Suprapubic skin (tissue), 4 donors: ENCODE data around the gene TPCN2. TPM values are rescaled to one million over a fixed set of nuclear protein-coding genes. Genes with fewer than 3 reads are reported as not detected.
"Not testable (repeated sequence)": the region's sequence is repeated elsewhere in the genome, so short reads cannot be mapped to it uniquely, and the experiment has no call there.

Experiments
- DNase-seq, 2 donors: peaks; one replicate each; pipeline ENCODE4 v3.0.0-alpha.2; 2019; ENCODE audit warnings: low spot score in 2 of 2
- H3K27ac ChIP-seq: fragments of 200-600 bp; sonication (generic); one replicate; pipeline ENCODE4 v1.5.1; 2019
- H3K27me3 ChIP-seq: fragments of 200-600 bp; sonication (generic); one replicate; pipeline ENCODE4 v1.5.1; 2019
- H3K36me3 ChIP-seq: fragments of 200-600 bp; sonication (generic); one replicate; pipeline ENCODE4 v1.5.1; 2019
- H3K4me1 ChIP-seq: fragments of 200-600 bp; sonication (generic); one replicate; pipeline ENCODE4 v1.5.1; 2019
- H3K4me3 ChIP-seq: fragments of 200-600 bp; sonication (generic); one replicate; pipeline ENCODE4 v1.5.1; 2019; ENCODE audit warnings: mild to moderate bottlenecking
- H3K9me3 ChIP-seq: fragments of 200-600 bp; sonication (generic); one replicate; pipeline ENCODE4 v1.5.1; 2019
- CTCF ChIP-seq, 2 donors: fragments of 200-600 bp in 1 of 2; fragments of 450-650 bp in 1 of 2; sonication (generic) in 1 of 2; IDR thresholded peaks; one replicate each; pipeline ENCODE4 v1.5.1; 2016 to 2019; ENCODE audit warnings: antibody characterized with exemption in 2 of 2, mild to moderate bottlenecking in 1 of 2, moderate library complexity in 1 of 2
- EP300 ChIP-seq: sonication (generic); formaldehyde crosslinking; IDR thresholded peaks from one replicate; pipeline ENCODE4 v1.6.1; 2017; ENCODE audit warnings: antibody characterized with exemption
- POLR2A ChIP-seq, 2 donors: fragments of 450-650 bp; IDR thresholded peaks; one replicate each; pipeline ENCODE4 v1.6.1; 2017; ENCODE audit warnings: antibody characterized with exemption in 2 of 2, mild to moderate bottlenecking in 2 of 2, moderate library complexity in 2 of 2
- POLR2AphosphoS5 ChIP-seq, 3 donors: sonication (generic); formaldehyde crosslinking; IDR thresholded peaks; one replicate each; pipeline ENCODE4 v1.6.1; 2017; ENCODE audit warnings: antibody characterized with exemption in 3 of 3
- WGBS: methylation state at CpG from one replicate; pipeline ENCODE4 v1.1.5; 2018; 5-methylcytosine and 5-hydroxymethylcytosine counted together
- total RNA-seq, 4 donors: library from RNA; depleted of rRNA; stranded (reverse); fragments of >200 nt; gene quantifications; one replicate each; pipeline ENCODE4 v1.1.0, GENCODE V29; 2016

Gene TPCN2
- total RNA-seq, 4 donors from 2014 or later: 8.4 to 30.3 (median 24.4) TPM

GRCh38 chr11:69148377-69148762 is 99.6 kb downstream of the TPCN2 start:
- 95% methylated on average over 13 of the region's 13 CpGs for WGBS

GRCh38 chr11:69148806-69149205 is 100.1 kb downstream of the TPCN2 start:
- Histone ChIP-seq H3K27me3 (no peaks in the 10 kb centered on the region), H3K36me3 (no peaks in the 10 kb centered on the region), H3K27ac (no peak overlapping the region), H3K4me1 (no peaks in the 10 kb centered on the region), H3K9me3 (peaks cover 12% of the 10 kb centered on the region), H3K4me3 (no peak overlapping the region)
- TF ChIP-seq POLR2AphosphoS5 (IDR thresholded peaks at IDR 0.05) (no peak), EP300 (no peak), CTCF (IDR thresholded peaks at IDR 0.05) (no peak), POLR2A (IDR thresholded peaks at IDR 0.05) (no peak)
- WGBS: 90% methylated on average over 9 of the region's 9 CpGs
- DNase-seq: no peak

More at GRCh38 chr11:69148377-69148762, 99.6 kb downstream of the TPCN2 start:
- no peak for DNase-seq
- H3K27me3 ChIP-seq: no peaks in the 10 kb centered on the region
- no peaks in the 10 kb centered on the region for H3K36me3 ChIP-seq
- no peak overlapping the region for H3K4me3 ChIP-seq
- no peak for TF ChIP-seq EP300
- no peak for TF ChIP-seq POLR2A (IDR thresholded peaks at IDR 0.05)
- no peak for TF ChIP-seq POLR2AphosphoS5 (IDR thresholded peaks at IDR 0.05)
- TF ChIP-seq CTCF (IDR thresholded peaks at IDR 0.05): no peak
- H3K9me3 ChIP-seq: peaks cover 12% of the 10 kb centered on the region
- no peak overlapping the region for H3K27ac ChIP-seq
- H3K4me1 ChIP-seq: no peaks in the 10 kb centered on the region

- peaks cover 12% of the 10 kb centered on the region for H3K9me3 ChIP-seq
- not testable (repeated sequence) for H3K27ac ChIP-seq, H3K4me1 ChIP-seq, H3K36me3 ChIP-seq, DNase-seq, H3K4me3 ChIP-seq, H3K27me3 ChIP-seq
- 90% methylated on average over 10 of the region's 11 CpGs for WGBS
Observed at GRCh38 chr11:69149338-69150045, 100.8 kb downstream of the TPCN2 start.

- Histone ChIP-seq H3K27me3 (no peaks in the 10 kb centered on the region), H3K36me3 (no peaks in the 10 kb centered on the region), H3K27ac (no peak overlapping the region), H3K4me1 (no peaks in the 10 kb centered on the region), H3K4me3 (no peak overlapping the region), H3K9me3 (peaks cover 12% of the 10 kb centered on the region)
- 88% methylated on average over 3 of the region's 3 CpGs for WGBS
- TF ChIP-seq POLR2AphosphoS5 (IDR thresholded peaks at IDR 0.05) (no peak), CTCF (IDR thresholded peaks at IDR 0.05) (no peak), POLR2A (IDR thresholded peaks at IDR 0.05) (no peak), EP300 (no peak)
- DNase-seq: no peak
Observed at GRCh38 chr11:69150175-69150574, 101.4 kb downstream of the TPCN2 start.

- H3K36me3 ChIP-seq: no peaks in the 10 kb centered on the region
- TF ChIP-seq EP300 (no peak), POLR2AphosphoS5 (IDR thresholded peaks at IDR 0.05) (no peak), POLR2A (IDR thresholded peaks at IDR 0.05) (no peak), CTCF (IDR thresholded peaks at IDR 0.05) (no peak)
- H3K27ac ChIP-seq: no peak overlapping the region
- peaks cover 9% of the 10 kb centered on the region for H3K4me1 ChIP-seq
- no peaks in the 10 kb centered on the region for H3K9me3 ChIP-seq
- WGBS: 86% methylated on average over 10 of the region's 10 CpGs
- H3K4me3 ChIP-seq: no peak overlapping the region
- no peaks in the 10 kb centered on the region for H3K27me3 ChIP-seq
- DNase-seq: no peak
Observed at GRCh38 chr11:69151836-69152235, 103.1 kb downstream of the TPCN2 start.
